Cardiac muscle cell (in vitro differentiated cells and primary cell): ENCODE results near the gene PET100. TPM values are rescaled to one million over a fixed set of nuclear protein-coding genes. Genes with fewer than 3 reads are reported as not detected.

Source experiments
- DNase-seq, 2 donors: peaks; one replicate each; pipeline versions ENCODE4 v3.0.0 to v3.0.0-alpha.2; 2010 to 2017; ENCODE audit warnings: low read depth in 1 of 2, low spot score in 1 of 2
- H3K27ac ChIP-seq: fragments of 200-600 bp; sonication (generic); 2 replicates; pipeline ENCODE4 v1.5.1; 2016
- H3K27me3 ChIP-seq: fragments of 200-600 bp; sonication (generic); 2 replicates; pipeline ENCODE4 v1.6.0; 2016; ENCODE audit warnings: control low read depth
- H3K36me3 ChIP-seq: fragments of 200-600 bp; sonication (generic); 2 replicates; pipeline ENCODE4 v1.5.1; 2016; ENCODE audit warnings: control low read depth
- H3K4me1 ChIP-seq: fragments of 200-600 bp; sonication (generic); 2 replicates; pipeline ENCODE4 v1.8.1; 2017; ENCODE audit warnings: low read depth, mild to moderate bottlenecking, mixed run types
- H3K4me3 ChIP-seq: fragments of 200-600 bp; sonication (generic); 2 replicates; pipeline ENCODE4 v1.5.1; 2016; ENCODE audit warnings: mild to moderate bottlenecking
- H3K9me3 ChIP-seq: fragments of 200-600 bp; sonication (generic); 2 replicates; pipeline ENCODE4 v1.5.1; 2017; ENCODE audit warnings: low read depth, mild to moderate bottlenecking, control low read depth
- polyA plus RNA-seq: library from polyadenylated mRNA; unstranded; fragments of >200 nt; fragmentation: Nextera tagmentation; extraction: Ambion mirVana; gene quantifications from 2 replicates; pipeline ENCODE4 v1.2.1, GENCODE V29; 2016
- total RNA-seq: library from RNA; depleted of rRNA; stranded (reverse); fragments of >200 nt; gene quantifications from 2 replicates; pipeline ENCODE4 v1.2.3, GENCODE V29; 2016
- TF ChIP-seq, protein P1 (sequence below): IDR thresholded peaks from 2 replicates; pipeline ENCODE4 v1.5.1; 2012; ENCODE audit warnings: low read depth, mild to moderate bottlenecking, low read length

The PET100 gene
- total and polyA plus RNA-seq, 2 experiments from 2014 or later, result 25.0 to 404 TPM

DNA sequence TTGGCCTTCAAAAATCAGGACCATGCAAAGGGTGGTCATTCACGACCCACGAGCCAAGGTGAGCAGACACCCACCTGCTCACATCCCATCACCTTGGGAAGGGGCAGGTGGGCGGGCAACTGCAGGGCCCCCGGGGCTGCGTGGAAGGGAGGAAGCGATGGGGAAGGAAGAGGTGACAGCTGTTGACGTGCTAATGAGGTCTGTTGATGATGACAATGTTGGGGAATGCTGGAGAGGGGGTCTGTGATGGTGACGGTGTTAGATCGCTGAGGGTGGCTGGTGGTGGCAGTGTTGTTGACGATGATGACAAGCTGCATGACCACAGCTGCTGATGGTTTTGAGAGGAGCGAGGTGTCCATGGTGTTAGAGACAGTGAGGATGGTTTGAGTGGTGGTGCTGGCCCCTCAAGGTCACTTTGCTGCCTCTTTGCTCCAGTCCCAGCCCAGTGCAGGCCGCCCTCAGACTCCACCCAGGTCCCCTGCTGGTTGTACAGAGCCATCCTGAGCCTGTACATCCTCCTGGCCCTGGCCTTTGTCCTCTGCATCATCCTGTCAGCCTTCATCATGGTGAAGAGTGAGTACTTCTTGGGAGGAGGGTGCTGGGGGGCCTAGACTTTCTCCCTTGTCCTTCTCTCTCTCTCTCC, 48.2 kb downstream of the PET100 start:
- TF ChIP-seq, protein P1, sequence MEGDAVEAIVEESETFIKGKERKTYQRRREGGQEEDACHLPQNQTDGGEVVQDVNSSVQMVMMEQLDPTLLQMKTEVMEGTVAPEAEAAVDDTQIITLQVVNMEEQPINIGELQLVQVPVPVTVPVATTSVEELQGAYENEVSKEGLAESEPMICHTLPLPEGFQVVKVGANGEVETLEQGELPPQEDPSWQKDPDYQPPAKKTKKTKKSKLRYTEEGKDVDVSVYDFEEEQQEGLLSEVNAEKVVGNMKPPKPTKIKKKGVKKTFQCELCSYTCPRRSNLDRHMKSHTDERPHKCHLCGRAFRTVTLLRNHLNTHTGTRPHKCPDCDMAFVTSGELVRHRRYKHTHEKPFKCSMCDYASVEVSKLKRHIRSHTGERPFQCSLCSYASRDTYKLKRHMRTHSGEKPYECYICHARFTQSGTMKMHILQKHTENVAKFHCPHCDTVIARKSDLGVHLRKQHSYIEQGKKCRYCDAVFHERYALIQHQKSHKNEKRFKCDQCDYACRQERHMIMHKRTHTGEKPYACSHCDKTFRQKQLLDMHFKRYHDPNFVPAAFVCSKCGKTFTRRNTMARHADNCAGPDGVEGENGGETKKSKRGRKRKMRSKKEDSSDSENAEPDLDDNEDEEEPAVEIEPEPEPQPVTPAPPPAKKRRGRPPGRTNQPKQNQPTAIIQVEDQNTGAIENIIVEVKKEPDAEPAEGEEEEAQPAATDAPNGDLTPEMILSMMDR, result no peak
- Histone ChIP-seq H3K4me3 (no peak overlapping the region), H3K27ac (no peak overlapping the region), H3K36me3 (peaks cover 3% of the 10 kb centered on the region), H3K9me3 (no peaks in the 10 kb centered on the region), H3K4me1 (no peaks in the 10 kb centered on the region), H3K27me3 (peaks cover 18% of the 10 kb centered on the region)
- DNase-seq, result no peak

DNA sequence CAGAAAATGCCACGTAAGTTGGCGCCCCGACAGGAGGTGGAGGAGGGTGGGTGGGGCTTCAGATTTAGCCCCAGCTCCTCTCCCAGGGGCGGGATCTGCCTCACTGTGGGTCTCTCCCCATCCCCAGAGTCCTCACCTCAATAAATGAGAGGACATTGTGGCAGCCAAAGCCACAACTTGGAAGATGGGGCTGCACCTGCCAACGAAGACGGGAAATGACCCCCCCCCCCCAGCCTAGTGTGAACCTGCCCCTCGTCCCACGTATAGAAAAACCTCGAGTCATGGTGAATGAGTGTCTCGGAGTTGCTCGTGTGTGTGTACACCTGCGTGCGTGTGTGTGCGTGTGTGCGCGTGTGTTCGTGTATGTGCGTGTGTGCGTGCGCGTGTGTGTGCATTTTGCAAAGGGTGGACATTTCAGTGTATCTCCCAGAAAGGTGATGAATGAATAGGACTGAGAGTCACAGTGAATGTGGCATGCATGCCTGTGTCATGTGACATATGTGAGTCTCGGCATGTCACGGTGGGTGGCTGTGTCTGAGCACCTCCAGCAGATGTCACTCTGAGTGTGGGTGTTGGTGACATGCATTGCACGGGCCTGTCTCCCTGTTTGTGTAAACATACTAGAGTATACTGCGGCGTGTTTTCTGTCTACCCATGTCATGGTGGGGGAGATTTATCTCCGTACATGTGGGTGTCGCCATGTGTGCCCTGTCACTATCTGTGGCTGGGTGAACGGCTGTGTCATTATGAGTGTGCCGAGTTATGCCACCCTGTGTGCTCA, 49.6 kb downstream of the PET100 start:
- H3K9me3 ChIP-seq, result no peaks in the 10 kb centered on the region
- no peak overlapping the region for H3K4me3 ChIP-seq
- peaks cover 14% of the 10 kb centered on the region for H3K27me3 ChIP-seq
- TF ChIP-seq, protein P1, result no peak
- H3K27ac ChIP-seq, result no peak overlapping the region
- H3K4me1 ChIP-seq, result no peaks in the 10 kb centered on the region
- H3K36me3 ChIP-seq, result peaks cover 4% of the 10 kb centered on the region
- DNase-seq, result no peak

DNA sequence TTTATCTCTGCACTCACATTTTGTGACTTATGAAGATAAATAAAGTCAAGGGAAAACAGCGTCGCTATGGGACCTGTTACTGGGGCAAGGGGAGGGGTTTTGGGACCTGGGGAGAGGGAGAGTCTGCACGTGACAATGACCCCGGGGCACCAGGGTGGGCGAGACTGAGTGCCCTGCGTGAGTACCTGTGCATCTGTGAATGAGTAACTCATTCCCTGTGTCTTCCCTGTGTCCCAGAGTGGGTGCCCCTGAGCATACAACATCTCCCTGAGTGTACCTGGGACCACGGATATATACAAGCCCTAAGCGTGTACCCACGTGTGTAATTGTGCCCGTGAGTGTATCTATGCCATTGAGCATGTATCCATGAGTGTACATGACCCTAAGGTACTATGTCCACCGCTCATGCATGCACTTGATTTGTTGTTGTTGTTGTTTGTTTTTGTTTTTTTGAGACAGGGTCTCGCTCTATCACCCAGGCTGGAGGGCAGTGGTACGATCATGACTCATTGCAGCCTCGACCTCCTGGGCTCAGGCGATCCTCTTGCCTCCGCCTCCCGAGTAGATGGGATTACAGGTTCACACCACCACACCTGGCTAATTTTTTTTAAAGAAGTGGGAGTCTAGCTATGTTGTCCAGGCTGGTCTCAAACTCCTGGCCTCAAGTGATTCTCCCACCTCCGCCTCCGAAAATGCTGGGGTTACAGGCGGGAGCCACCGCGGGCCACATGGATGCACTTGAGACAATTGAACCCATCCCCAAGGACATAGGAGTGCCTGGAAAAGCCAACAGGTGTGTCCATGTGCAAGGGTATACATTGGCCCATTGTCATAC, 50.4 kb downstream of the PET100 start:
- no peaks in the 10 kb centered on the region for H3K9me3 ChIP-seq

DNA sequence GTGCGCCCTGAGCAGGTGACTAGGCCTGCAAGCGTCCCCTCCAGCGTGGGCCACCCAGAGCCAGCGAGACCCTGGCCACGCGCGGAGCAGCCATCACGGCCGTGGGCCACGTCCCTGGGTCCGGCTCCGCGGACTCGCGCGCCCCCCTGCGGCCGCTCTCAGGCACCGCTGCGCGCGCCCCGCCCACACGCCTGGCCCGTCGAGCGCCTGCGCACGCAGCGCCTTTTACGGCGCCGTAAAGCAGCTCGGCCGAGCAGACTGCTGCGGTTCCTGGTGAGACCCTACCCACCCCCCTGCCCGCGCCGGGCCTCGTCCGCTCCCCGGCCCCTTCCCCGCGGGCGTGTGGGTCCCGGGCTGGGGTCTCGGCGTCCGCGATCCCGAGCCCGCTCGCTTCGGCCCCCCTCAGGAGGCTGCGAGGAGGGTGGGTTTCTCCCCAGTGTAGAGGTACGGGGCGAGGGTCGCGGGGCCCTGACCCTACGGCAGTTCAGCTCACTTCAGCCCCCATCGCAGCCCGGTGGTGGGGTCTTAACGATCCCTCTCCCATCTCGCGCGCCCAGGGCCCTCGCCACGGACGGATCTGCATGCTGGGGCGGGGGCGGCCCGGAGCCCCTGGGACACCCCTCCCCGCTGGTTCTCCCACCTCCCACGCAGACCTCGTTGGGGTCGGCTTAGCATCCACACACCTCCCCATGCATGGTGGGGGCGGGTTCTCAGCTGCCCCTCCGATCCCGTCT, 51.2 kb downstream of the PET100 start, which contains the start of gene TRAPPC5:
Gene TRAPPC5, plus strand, starts transcription at position 228 of the 734 bp plus-strand sequence. CDS start 1,421 bp downstream, outside the sequence.
- peak within 1 kb of the TSS; percentile 9 for H3K27ac ChIP-seq

More for the DNA sequence above, 50.4 kb downstream of the PET100 start:
- TF ChIP-seq, protein P1, result no peak
- peaks cover 6% of the 10 kb centered on the region for H3K36me3 ChIP-seq
- DNase-seq, result no peak
- H3K4me3 ChIP-seq, result peak overlapping the region; percentile 70
- H3K27ac ChIP-seq, result no peak overlapping the region
- H3K27me3 ChIP-seq, result peaks cover 14% of the 10 kb centered on the region
- no peaks in the 10 kb centered on the region for H3K4me1 ChIP-seq

More for the DNA sequence above, 51.2 kb downstream of the PET100 start, which contains the start of gene TRAPPC5:
- Histone ChIP-seq H3K36me3 (peaks cover 6% of the 10 kb centered on the region), H3K9me3 (no peaks in the 10 kb centered on the region), H3K4me3 (peak within 1 kb of the TSS; percentile 70), H3K4me1 (no peaks in the 10 kb centered on the region), H3K27me3 (peaks cover 14% of the 10 kb centered on the region)
- peak; percentile 85 to 94 for DNase-seq
- TF ChIP-seq, protein P1, result peak; percentile 70

Other genes starting within 250 kb of the PET100 start
- 5.5 and 6.5 TPM in 2 replicates for gene PEX11G, start 140.8 kb upstream of the PET100 start, total RNA-seq
- gene PEX11G, start 140.8 kb upstream of the PET100 start, polyA plus RNA-seq, result 6.1 and 11.2 TPM in 2 replicates
- 95.1 and 99.6 TPM in 2 replicates for gene ZNF358, start 113.7 kb upstream of the PET100 start, total RNA-seq
- gene ZNF358, start 113.7 kb upstream of the PET100 start, polyA plus RNA-seq, result 35.4 and 40.7 TPM in 2 replicates
- gene MCOLN1, start 107.2 kb upstream of the PET100 start, total RNA-seq, result 5.8 and 6.9 TPM in 2 replicates
- gene MCOLN1, start 107.2 kb upstream of the PET100 start, polyA plus RNA-seq, result 13.7 and 24.7 TPM in 2 replicates
- 48.1 and 56.4 TPM in 2 replicates for gene PNPLA6, start 94.1 kb upstream of the PET100 start, total RNA-seq
- 21.5 and 29.3 TPM in 2 replicates for gene PNPLA6, start 94.1 kb upstream of the PET100 start, polyA plus RNA-seq
- gene CAMSAP3, start 33.9 kb upstream of the PET100 start, total RNA-seq, result 10.6 and 10.8 TPM in 2 replicates
- 10.4 and 13.5 TPM in 2 replicates for gene CAMSAP3, start 33.9 kb upstream of the PET100 start, polyA plus RNA-seq
- 62.0 and 81.5 TPM in 2 replicates for gene XAB2, start 248 bp upstream of the PET100 start, total RNA-seq
- 27.5 and 37.1 TPM in 2 replicates for gene XAB2, start 248 bp upstream of the PET100 start, polyA plus RNA-seq
- 0.51 and 2.7 TPM in 2 replicates for gene PCP2, start 3.9 kb downstream of the PET100 start, total RNA-seq
- 0.34 and 0.70 TPM in 2 replicates for gene PCP2, start 3.9 kb downstream of the PET100 start, polyA plus RNA-seq
- gene STXBP2, start 7.3 kb downstream of the PET100 start, total RNA-seq, result 16.0 and 33.6 TPM in 2 replicates
- gene STXBP2, start 7.3 kb downstream of the PET100 start, polyA plus RNA-seq, result 32.7 and 51.2 TPM in 2 replicates
- gene RETN, start 39.3 kb downstream of the PET100 start, total RNA-seq, result not detected in 2 replicates
- gene RETN, start 39.3 kb downstream of the PET100 start, polyA plus RNA-seq, result not detected in 2 replicates
- not detected in 2 replicates for gene MCEMP1, start 47.3 kb downstream of the PET100 start, total RNA-seq
- not detected in 2 replicates for gene MCEMP1, start 47.3 kb downstream of the PET100 start, polyA plus RNA-seq
- 95.9 and 96.2 TPM in 2 replicates for gene TRAPPC5, start 51.0 kb downstream of the PET100 start, total RNA-seq
- gene TRAPPC5, start 51.0 kb downstream of the PET100 start, polyA plus RNA-seq, result 111 and 120 TPM in 2 replicates
- not detected in 2 replicates for gene FCER2, start 72.3 kb downstream of the PET100 start, total RNA-seq
- 0.39 TPM in 1 of 2 replicates, not detected in the other for gene FCER2, start 72.3 kb downstream of the PET100 start, polyA plus RNA-seq
- not detected in 2 replicates for gene CLEC4G, start 102.3 kb downstream of the PET100 start, total RNA-seq
- not detected in 2 replicates for gene CLEC4G, start 102.3 kb downstream of the PET100 start, polyA plus RNA-seq
- not detected in 2 replicates for gene CD209, start 117.7 kb downstream of the PET100 start, total RNA-seq
- gene CD209, start 117.7 kb downstream of the PET100 start, polyA plus RNA-seq, result not detected in 2 replicates
- gene CLEC4M, start 133.4 kb downstream of the PET100 start, total RNA-seq, result 0.54 TPM in 1 of 2 replicates, not detected in the other
- 0.48 TPM in 1 of 2 replicates, not detected in the other for gene CLEC4M, start 133.4 kb downstream of the PET100 start, polyA plus RNA-seq
- 41.9 and 48.6 TPM in 2 replicates for gene EVI5L, start 200.4 kb downstream of the PET100 start, total RNA-seq
- 28.7 and 29.1 TPM in 2 replicates for gene EVI5L, start 200.4 kb downstream of the PET100 start, polyA plus RNA-seq
- gene PRR36, start 244.6 kb downstream of the PET100 start, total RNA-seq, result 2.0 and 6.1 TPM in 2 replicates
- gene PRR36, start 244.6 kb downstream of the PET100 start, polyA plus RNA-seq, result 6.2 and 10.3 TPM in 2 replicates